GM12878 (cell line): ENCODE results near the gene TTC31. TPM values are rescaled to one million over a fixed set of nuclear protein-coding genes. Genes with fewer than 3 reads are reported as not detected.

Source experiments
- ATAC-seq: fragments of 200-7000 bp; cut with Tn5 transposase; 3 replicates; pipeline ENCODE4 v1.9.1; 2020; ENCODE audit warnings: mild to moderate bottlenecking, moderate library complexity
- BruUV-seq: library from RNA; stranded (reverse); fragments of 400-500 nt; replicated peaks from 2 replicates; lab custom pipeline; 2021; lab: Mats Ljungman, UMichigan
- CTCF ChIA-PET: fragments of 300-600 bp; sonication (Branson Sonifier 250); formaldehyde crosslinking; extraction: SDS; loops from one replicate; lab custom pipeline; 2021; ENCODE audit warnings: inconsistent platforms; lab: Yijun Ruan, JAX
- POLR2A ChIA-PET: fragments of 350-600 bp; formaldehyde crosslinking; extraction: SDS; loops from one replicate; lab custom pipeline; 2021; ENCODE audit warnings: inconsistent platforms; lab: Charles Lee
- RAD21 ChIA-PET: fragments of 300-600 bp; sonication (Branson Sonifier 250); formaldehyde crosslinking; loops from one replicate; lab custom pipeline; 2023; ENCODE audit warnings: antibody characterized with exemption; ENCODE audit not compliant: unreplicated experiment; lab: Charles Lee
- SMC1A ChIA-PET: fragments of 300-600 bp; sonication (Branson Sonifier 250); formaldehyde crosslinking; loops from one replicate; lab custom pipeline; 2023; ENCODE audit not compliant: unreplicated experiment, uncharacterized antibody; lab: Charles Lee
- DNase-seq: peaks from one replicate; pipeline ENCODE4 v3.0.0-alpha.2; 2011; ENCODE audit warnings: low read depth, low spot score
- FAIRE-seq: peaks from 3 replicates; lab custom pipeline; 2011; peaks lifted over from hg19 to GRCh38; lab: Jason Lieb, UNC
- H2AFZ ChIP-seq: 2 replicates; pipeline ENCODE4 v1.6.0; 2011; ENCODE audit warnings: low read depth, low read length, control low read depth; ENCODE audit not compliant: control insufficient read depth
- H3K27ac ChIP-seq: 2 replicates; pipeline ENCODE4 v1.5.1; 2011; ENCODE audit warnings: control low read depth; ENCODE audit not compliant: control insufficient read depth, insufficient read depth
- H3K27me3 ChIP-seq, 2 experiments: replicated peaks in 1 of 2; 2 replicates each; pipeline versions ENCODE4 v1.6.0 to v1.6.1; 2011; ENCODE audit warnings: low read length in 1 of 2; ENCODE audit not compliant: control insufficient read depth in 2 of 2, insufficient read depth in 2 of 2
- H3K36me3 ChIP-seq, 2 experiments: 2 replicates each; pipeline ENCODE4 v1.5.1; 2011; ENCODE audit warnings: low read length in 1 of 2; ENCODE audit not compliant: control insufficient read depth in 2 of 2, insufficient read depth in 2 of 2
- H3K4me1 ChIP-seq: 2 replicates; pipeline ENCODE4 v1.6.1; 2011; ENCODE audit warnings: mild to moderate bottlenecking, low read length, moderate library complexity, mixed read lengths; ENCODE audit not compliant: control insufficient read depth, insufficient read depth
- H3K4me2 ChIP-seq: 2 replicates; pipeline ENCODE4 v1.6.0; 2011; ENCODE audit warnings: control low read depth; ENCODE audit not compliant: control insufficient read depth, insufficient read depth
- H3K4me3 ChIP-seq: fragments of 200-600 bp; sonication (generic); 2 replicates; pipeline ENCODE4 v1.5.1; 2016
- H3K79me2 ChIP-seq: 2 replicates; pipeline ENCODE4 v1.6.0; 2011; ENCODE audit warnings: low read length; ENCODE audit not compliant: control insufficient read depth, insufficient read depth
- H3K9ac ChIP-seq: 2 replicates; pipeline ENCODE4 v1.8.0; 2011; ENCODE audit warnings: low read length, control low read depth, mixed read lengths; ENCODE audit not compliant: control insufficient read depth, insufficient read depth
- H3K9me3 ChIP-seq: replicated peaks from 3 replicates; pipeline ENCODE4 v1.5.1; 2011; ENCODE audit warnings: mild to moderate bottlenecking, low read length; ENCODE audit not compliant: control insufficient read depth, insufficient read depth
- H4K20me1 ChIP-seq: 2 replicates; pipeline ENCODE4 v1.6.0; 2011; ENCODE audit not compliant: control insufficient read depth, insufficient read depth
- BACH1 ChIP-seq: fragments of 450-650 bp; IDR thresholded peaks from 2 replicates; pipeline ENCODE4 v1.6.1; 2017; ENCODE audit warnings: mild to moderate bottlenecking, borderline replicate concordance
- BCL11A ChIP-seq: IDR thresholded peaks from 2 replicates; pipeline ENCODE4 v1.6.1; 2011; ENCODE audit warnings: low read depth, low read length
- ESRRA ChIP-seq: IDR thresholded peaks from 2 replicates; pipeline ENCODE4 v1.6.1; 2012; ENCODE audit warnings: mild to moderate bottlenecking, low read length, improper control_type of control experiment
- NBN ChIP-seq: fragments of 450-650 bp; IDR thresholded peaks from 2 replicates; pipeline ENCODE4 v1.6.1; 2016
- NFIC ChIP-seq: IDR thresholded peaks from 2 replicates; pipeline ENCODE4 v1.6.1; 2012; ENCODE audit warnings: low read depth, mild to moderate bottlenecking, inconsistent platforms, low read length, moderate library complexity
- RELA ChIP-seq: fragments of 450-650 bp; IDR thresholded peaks from 2 replicates; pipeline ENCODE4 v1.8.0; 2014; ENCODE audit warnings: borderline replicate concordance; ENCODE audit not compliant: partially characterized antibody
- SMAD1 ChIP-seq: fragments of 450-650 bp; IDR thresholded peaks from 2 replicates; pipeline ENCODE4 v1.6.1; 2018; ENCODE audit warnings: mild to moderate bottlenecking, low read depth; ENCODE audit not compliant: partially characterized antibody
- SUZ12 ChIP-seq: fragments of 200-600 bp; sonication (generic); IDR thresholded peaks from one replicate; pipeline ENCODE4 v1.6.1; 2018; ENCODE audit warnings: antibody characterized with exemption, mild to moderate bottlenecking; ENCODE audit not compliant: unreplicated experiment
- WGBS: methylation state at CpG from one replicate; pipeline ENCODE4 v1.1.6; 2016; ENCODE audit warnings: low lambda C conversion rate; ENCODE audit not compliant: insufficient replicate concordance, insufficient coverage; ENCODE audit errors: missing lambda C conversion rate; 5-methylcytosine and 5-hydroxymethylcytosine counted together
- in situ Hi-C: fragments of 300-500 bp; cut with MboI; formaldehyde crosslinking; loops from 9 replicates; pipeline ENCODE4 v1.14.3; 2018; ENCODE audit warnings: mixed read lengths
- intact Hi-C: fragments of 100-400 bp; cut with micrococcal nuclease; formaldehyde crosslinking; loops from one replicate; pipeline ENCODE4 v1.14.2; 2022; ENCODE audit not compliant: unreplicated experiment
- polyA plus RNA-seq, 11 experiments: library from polyadenylated mRNA; depleted of rRNA in 4 of 11; unstranded in 6 of 11; stranded (reverse) in 5 of 11; fragments of >200 nt; fragmentation: Nextera tagmentation in 4 of 11; fragmentation: Illumina TruSeq in 1 of 11; extraction: Ambion mirVana in 4 of 11; extraction: Trizol in 1 of 11; gene quantifications; 1 replicate in 1 of 11; 2 replicates in 10 of 11; pipeline versions ENCODE4 v1.2.1 to v1.2.3, GENCODE V29; 2011 to 2016; ENCODE audit warnings: inconsistent platforms in 2 of 11, missing spikeins in 2 of 11, low read depth in 1 of 11
- total RNA-seq, 4 experiments: library from RNA; depleted of rRNA in 3 of 4; stranded (reverse); fragments of >200 nt in 3 of 4; fragmentation: Illumina TruSeq in 1 of 4; extraction: Trizol in 1 of 4; gene quantifications; 2 replicates each; pipeline versions ENCODE4 v1.2.1 to v1.2.3, GENCODE V29; 2013 to 2021

The TTC31 gene
- total and polyA plus RNA-seq, 10 of the 15 experiments (the other 5 are each of a cell fraction or from before 2014, with no cell fraction given), result 6.5 to 34.9 (median 25.9) TPM

- peaks cover 18 to 31% of the 10 kb centered on the region in 2 experiments for H3K27me3 ChIP-seq
- BruUV-seq, result no TSS peak
Observed at GRCh38 chr2:74514368-74515270, 31.7 kb downstream of the TTC31 start, which contains the start of gene TLX2. TLX2 (plus strand) TSS chr2:74514450; CDS start chr2:74514807, 357 bp downstream.

More at GRCh38 chr2:74514368-74515270, 31.7 kb downstream of the TTC31 start, which contains the start of gene TLX2:
- intact Hi-C loops (no loop called here), in situ Hi-C loops (no loop called here)
- DNase-seq (no peak), FAIRE-seq (no peak), ATAC-seq (peak; percentile 22)
- Histone ChIP-seq H3K4me2 (peak within 1 kb of the TSS; percentile 96), H2AFZ (no peak within 1 kb of the TSS), H4K20me1 (no peaks in the 10 kb centered on the region), H3K4me1 (peaks cover 13% of the 10 kb centered on the region; the same call in 1 of the 2 replicates), H3K27ac (no peak within 1 kb of the TSS), H3K9ac (no peak within 1 kb of the TSS), H3K9me3 (no peaks in the 10 kb centered on the region; the same call in 2 of the 3 replicates), H3K79me2 (no peaks in the 10 kb centered on the region), H3K36me3 (no peaks in the 10 kb centered on the region), H3K4me3 (peak within 1 kb of the TSS; percentile 11; the same call in 1 of the 2 replicates)
- SMC1A ChIA-PET, result no interaction called here
- RAD21 ChIA-PET, result interaction anchor here (0.7 kb wide), 1 partner anchor 76 kb away, joined by 3 read pairs; no protein-coding TSS in a partner anchor
- WGBS, result 10% methylated on average over 73 of the region's 82 CpGs
- POLR2A ChIA-PET, result no interaction called here
- TF ChIP-seq SUZ12 (peak; percentile 59), SMAD1 (no peak), NFIC (no peak), ESRRA (no peak), BACH1 (no peak), BCL11A (no peak), RELA (no peak), NBN (no peak)
- CTCF ChIA-PET, result interaction anchor here (0.6 kb wide), 1 partner anchor 32 kb away, joined by 3 read pairs; no protein-coding TSS in a partner anchor
